Glutamatergic neuron (in vitro differentiated cells): ENCODE results near the gene SAMSN1. TPM values are rescaled to one million over a fixed set of nuclear protein-coding genes. Genes with fewer than 3 reads are reported as not detected.
"Not testable (repeated sequence)": the region's sequence is repeated elsewhere in the genome, so short reads cannot be mapped to it uniquely, and the experiment has no call there.

Experiments
- DNase-seq: peaks from one replicate; pipeline ENCODE4 v3.0.0; 2022
- H3K27ac Mint-ChIP-seq: one replicate; pipeline ENCODE4 v1.8.0; 2020; ENCODE audit warnings: mild to moderate bottlenecking, mixed read lengths, inconsistent platforms; ENCODE audit not compliant: unreplicated experiment
- H3K27me3 Mint-ChIP-seq: one replicate; pipeline ENCODE4 v1.8.0; 2020; ENCODE audit warnings: mild to moderate bottlenecking, moderate library complexity, mixed read lengths, inconsistent platforms; ENCODE audit not compliant: unreplicated experiment
- H3K36me3 Mint-ChIP-seq: one replicate; pipeline ENCODE4 v1.8.0; 2020; ENCODE audit warnings: mild to moderate bottlenecking, mixed read lengths, inconsistent platforms; ENCODE audit not compliant: unreplicated experiment
- H3K4me1 Mint-ChIP-seq: one replicate; pipeline ENCODE4 v1.8.0; 2020; ENCODE audit warnings: mild to moderate bottlenecking, low read depth, mixed read lengths, inconsistent platforms; ENCODE audit not compliant: unreplicated experiment
- H3K4me3 Mint-ChIP-seq: one replicate; pipeline ENCODE4 v1.8.0; 2020; ENCODE audit warnings: mild to moderate bottlenecking, mixed read lengths, inconsistent platforms; ENCODE audit not compliant: unreplicated experiment
- H3K9me3 Mint-ChIP-seq: one replicate; pipeline ENCODE4 v1.8.0; 2020; ENCODE audit warnings: mild to moderate bottlenecking, moderate library complexity, mixed read lengths, inconsistent platforms; ENCODE audit not compliant: unreplicated experiment
- CTCF ChIP-seq: fragments of 200-600 bp; sonication (generic); IDR thresholded peaks from one replicate; pipeline ENCODE4 v1.5.0; 2021; ENCODE audit not compliant: partially characterized antibody, unreplicated experiment
- total RNA-seq: library from RNA; stranded (reverse); fragmentation: NEBNext Ultra II Directional; extraction: Animal tissue kit (Norgen Biotek cat#: 25700); gene quantifications from one replicate; pipeline ENCODE4 v1.2.1, GENCODE V29; 2021; ENCODE audit not compliant: unreplicated experiment

SAMSN1 gene
- total RNA-seq, 1 donor from 2014 or later: 28.3 TPM

- Mint-ChIP-seq H3K27ac (no peak overlapping the region), H3K4me3 (no peak overlapping the region)
Measured at GRCh38 chr21:14499316-14499715, 46.8 kb downstream of the SAMSN1 start.

GRCh38 chr21:14497825-14498224 lies 48.3 kb downstream of the SAMSN1 start:
- Mint-ChIP-seq H3K27me3 (no peaks in the 10 kb centered on the region), H3K9me3 (peaks cover 6% of the 10 kb centered on the region), H3K4me3 (no peak overlapping the region), H3K36me3 (no peaks in the 10 kb centered on the region), H3K4me1 (no peaks in the 10 kb centered on the region), H3K27ac (no peak overlapping the region)
- DNase-seq: no peak
- no peak for TF ChIP-seq CTCF

More at GRCh38 chr21:14499316-14499715, 46.8 kb downstream of the SAMSN1 start:
- no peak for TF ChIP-seq CTCF
- H3K9me3 Mint-ChIP-seq: peaks cover under 1% of the 10 kb centered on the region
- no peaks in the 10 kb centered on the region for H3K4me1 Mint-ChIP-seq
- H3K36me3 Mint-ChIP-seq: no peaks in the 10 kb centered on the region
- DNase-seq: no peak
- H3K27me3 Mint-ChIP-seq: no peaks in the 10 kb centered on the region

GRCh38 chr21:14495075-14495474 lies 51.0 kb downstream of the SAMSN1 start:
- Mint-ChIP-seq H3K4me3 (no peak overlapping the region), H3K36me3 (no peaks in the 10 kb centered on the region), H3K27me3 (no peaks in the 10 kb centered on the region), H3K27ac (no peak overlapping the region), H3K9me3 (peaks cover 6% of the 10 kb centered on the region), H3K4me1 (no peaks in the 10 kb centered on the region)
- no peak for TF ChIP-seq CTCF
- no peak for DNase-seq

GRCh38 chr21:14494181-14494580 lies 51.9 kb downstream of the SAMSN1 start:
- H3K4me1 Mint-ChIP-seq, DNase-seq, H3K27me3 Mint-ChIP-seq, H3K36me3 Mint-ChIP-seq, H3K9me3 Mint-ChIP-seq, H3K4me3 Mint-ChIP-seq, H3K27ac Mint-ChIP-seq: not testable (repeated sequence)

- Mint-ChIP-seq H3K27ac (no peak overlapping the region), H3K36me3 (no peaks in the 10 kb centered on the region), H3K4me3 (no peak overlapping the region), H3K4me1 (no peaks in the 10 kb centered on the region), H3K27me3 (no peaks in the 10 kb centered on the region), H3K9me3 (peaks cover 6% of the 10 kb centered on the region)
- no peak for TF ChIP-seq CTCF
- DNase-seq: no peak
Measured at GRCh38 chr21:14493731-14494130, 52.4 kb downstream of the SAMSN1 start.

- no peak for DNase-seq
- Mint-ChIP-seq H3K4me1 (no peaks in the 10 kb centered on the region), H3K27ac (no peak overlapping the region), H3K9me3 (peaks cover 6% of the 10 kb centered on the region), H3K4me3 (no peak overlapping the region), H3K27me3 (no peaks in the 10 kb centered on the region), H3K36me3 (no peaks in the 10 kb centered on the region)
- TF ChIP-seq CTCF: no peak
Measured at GRCh38 chr21:14492931-14493330, 53.2 kb downstream of the SAMSN1 start.
